Pons (tissue), 1 donor: ENCODE data around the gene GPC3.
"Not testable (repeated sequence)": the region's sequence is repeated elsewhere in the genome, so short reads cannot be mapped to it uniquely, and the experiment has no call there.

Source experiments
- DNase-seq: peaks from one replicate; pipeline ENCODE4 v3.0.0-alpha.2; 2016; ENCODE audit warnings: low spot score

Gene GPC3

GRCh38 chrX:133995759-133996158, 10.4 kb upstream of the GPC3 start:
- DNase-seq: no peak

DNA sequence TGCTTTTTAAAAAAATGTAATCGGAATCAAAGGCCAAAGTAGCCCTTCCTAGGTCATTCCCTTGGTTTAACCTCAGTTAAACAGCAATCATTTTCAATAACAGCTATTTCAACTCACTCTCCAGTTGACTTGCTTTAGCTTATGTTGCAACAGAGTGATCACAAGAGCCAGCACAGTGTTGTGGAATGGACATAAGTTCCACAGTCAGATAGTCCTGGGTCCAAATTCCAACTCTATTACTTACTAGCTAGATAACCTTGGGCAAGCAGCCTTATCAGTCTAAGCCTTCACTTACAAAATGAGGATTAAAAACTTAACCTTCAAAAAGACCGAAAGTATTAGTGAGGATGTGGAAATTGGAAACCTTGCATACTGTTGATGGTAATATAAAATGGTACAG, 9.2 kb upstream of the GPC3 start:
- no peak for DNase-seq

DNA sequence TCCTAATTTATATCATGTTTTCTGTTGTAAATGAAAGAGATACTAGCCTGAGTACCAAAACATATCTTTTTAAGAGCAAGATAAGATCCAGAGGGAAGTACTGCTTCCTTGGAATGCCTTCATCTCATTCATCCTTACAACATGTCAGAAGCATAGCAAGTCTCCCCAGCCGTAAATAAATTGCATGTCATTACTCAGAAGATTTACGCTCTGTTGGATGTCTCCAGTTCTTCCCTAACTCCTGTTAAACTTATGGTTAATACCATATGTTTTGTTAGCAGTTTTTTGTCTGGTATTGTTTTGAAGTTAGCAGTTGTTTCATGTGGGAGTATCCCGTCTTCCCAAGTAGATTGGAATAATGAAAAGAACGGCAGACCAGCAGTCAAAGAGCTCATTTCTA, 7.5 kb upstream of the GPC3 start:
- no peak for DNase-seq

- no peak for DNase-seq
Measured at GRCh38 chrX:133991814-133992213, 6.4 kb upstream of the GPC3 start.

DNA sequence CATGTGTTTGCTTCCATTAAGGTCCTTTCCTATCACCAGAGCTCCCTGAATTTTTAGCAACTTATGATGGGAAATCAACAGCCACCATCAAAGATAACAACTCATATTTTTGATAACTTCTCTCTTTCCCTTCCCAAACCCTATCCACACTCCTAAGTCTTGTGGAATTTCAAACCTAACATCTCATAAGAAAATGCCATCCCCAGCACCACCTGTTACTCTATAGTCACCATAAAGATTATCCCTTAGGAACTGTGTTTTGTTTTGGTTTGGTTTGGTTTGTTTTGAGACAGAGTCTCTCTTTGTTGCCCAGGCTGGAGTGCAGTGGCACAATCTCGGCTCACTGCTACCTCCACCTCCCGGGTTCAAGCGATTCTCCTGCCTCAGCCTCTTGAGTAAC, 5.7 kb upstream of the GPC3 start:
- DNase-seq: not testable (repeated sequence)

DNA sequence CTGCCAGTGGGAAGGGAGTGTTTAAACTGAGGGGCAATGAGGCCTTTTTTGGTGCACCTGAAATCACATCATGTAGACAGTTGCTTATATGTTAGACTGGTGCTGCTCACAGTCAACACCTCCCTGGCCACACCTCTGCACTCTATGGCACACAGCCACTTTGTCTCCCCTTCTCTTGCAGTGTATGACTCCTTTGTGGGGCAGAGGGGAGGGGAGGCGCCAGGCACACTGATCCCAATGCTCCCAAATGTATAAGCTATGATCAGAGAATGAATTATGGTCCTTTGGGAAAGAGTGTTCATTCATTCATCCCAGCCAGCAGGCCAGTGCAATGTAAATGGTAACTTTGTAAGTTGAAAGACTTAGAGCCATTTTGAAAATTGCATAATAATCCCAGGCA, 4.6 kb upstream of the GPC3 start:
- DNase-seq: no peak

- DNase-seq: no peak
Measured at GRCh38 chrX:133989490-133989889, 4.1 kb upstream of the GPC3 start.

DNA sequence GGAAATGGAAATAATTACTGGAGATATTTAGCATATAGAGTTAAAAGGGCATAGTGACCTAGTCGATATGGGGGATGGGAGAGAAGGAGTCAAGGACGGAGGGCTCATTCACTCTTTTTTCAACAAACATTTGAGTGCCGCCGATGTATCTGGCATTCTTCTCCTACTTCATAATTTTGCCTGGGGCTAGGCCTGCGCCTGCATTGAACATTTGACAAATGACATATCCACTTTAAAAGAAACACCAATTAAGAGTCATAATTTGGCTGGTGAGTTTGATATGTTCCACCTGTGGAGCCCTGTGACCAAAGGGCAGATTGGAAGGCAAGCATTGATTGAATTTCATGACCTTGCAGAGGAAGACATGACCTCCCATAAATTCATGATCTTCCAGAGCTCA, 2.6 kb upstream of the GPC3 start:
- no peak for DNase-seq

GRCh38 chrX:133987188-133987587, 1.8 kb upstream of the GPC3 start:
- no peak for DNase-seq

- DNase-seq: no peak
Measured at GRCh38 chrX:133985967-133986683, 731 bp upstream of the GPC3 start.

GRCh38 chrX:133984857-133985163, 584 bp downstream of the GPC3 start:
- DNase-seq: no peak

DNA sequence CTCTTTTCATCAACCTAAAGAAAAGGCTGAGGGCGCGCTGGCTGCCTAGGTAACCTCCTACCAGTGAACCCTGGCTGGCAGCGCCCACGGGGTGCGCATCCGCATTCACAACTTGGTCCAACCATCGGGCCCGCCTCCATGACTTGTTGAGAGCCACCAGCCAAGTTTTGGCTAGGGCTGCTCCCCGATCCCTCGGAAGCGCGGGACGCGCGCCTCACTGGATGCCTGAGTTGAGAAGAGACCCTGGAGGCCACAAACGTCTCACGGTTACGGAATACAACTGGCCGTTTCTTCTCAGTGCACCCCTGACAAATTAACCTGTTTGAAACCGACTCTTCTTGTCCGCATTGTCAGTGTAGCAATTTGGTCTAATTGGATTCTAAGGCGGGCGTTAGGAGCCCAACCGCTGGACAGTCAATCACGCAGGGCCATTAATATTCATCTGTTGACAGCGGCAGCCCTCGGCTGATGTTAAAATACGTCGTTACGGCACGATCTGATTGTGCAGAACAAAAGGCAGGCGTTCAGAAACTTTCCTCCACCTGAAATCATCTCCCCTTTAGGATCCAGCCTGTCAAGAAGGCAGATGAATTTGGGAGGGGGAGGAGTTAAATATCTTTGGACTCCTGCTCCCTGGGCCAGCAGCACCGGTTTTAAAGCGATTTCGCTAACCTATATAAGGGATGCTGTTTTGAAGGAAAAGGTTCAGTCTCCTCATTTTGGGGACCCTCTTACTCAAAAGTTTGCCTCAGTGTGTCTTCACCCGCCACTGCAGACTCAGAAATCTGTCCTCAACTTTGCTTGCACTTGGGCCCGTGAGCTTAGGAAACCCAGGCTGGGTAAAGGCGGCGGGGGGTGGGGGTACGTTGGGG, 1.2 kb downstream of the GPC3 start:
- no peak for DNase-seq

DNA sequence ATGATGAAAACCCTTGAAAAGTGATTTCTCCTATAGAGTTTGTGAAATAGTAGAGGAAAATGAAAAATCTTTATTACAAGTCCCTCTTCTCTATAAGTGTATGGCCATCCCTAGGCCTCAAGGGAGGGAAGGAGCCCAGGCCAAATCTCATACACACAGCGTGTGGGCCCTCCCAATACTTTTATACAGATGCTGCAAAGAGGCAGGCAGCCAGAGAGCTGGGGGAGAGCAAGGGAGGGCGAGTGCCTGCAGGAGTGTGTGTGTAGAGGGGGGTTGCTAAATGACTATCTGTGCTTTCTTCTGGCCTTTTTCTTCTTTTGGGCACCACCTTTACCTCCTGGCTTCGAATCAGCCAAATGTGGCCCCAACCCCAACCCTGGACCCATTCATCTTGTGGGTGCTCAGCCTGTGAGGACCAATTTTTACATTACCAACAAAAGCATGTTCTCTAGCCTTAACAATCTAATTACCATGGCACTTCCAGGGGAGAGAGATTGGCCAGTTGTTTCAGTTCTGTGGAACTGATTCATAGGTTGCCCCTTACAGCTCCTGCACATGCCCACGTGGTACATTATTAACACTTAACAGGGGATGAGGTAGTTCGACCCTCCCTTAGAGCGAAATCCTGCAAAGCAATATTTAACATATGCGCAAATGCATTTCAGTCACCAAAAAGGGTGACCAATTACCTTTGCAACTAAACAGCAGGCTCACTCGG, 2.0 kb downstream of the GPC3 start:
- no peak for DNase-seq

- DNase-seq: no peak
Measured at GRCh38 chrX:133981924-133982323, 3.5 kb downstream of the GPC3 start.

DNA sequence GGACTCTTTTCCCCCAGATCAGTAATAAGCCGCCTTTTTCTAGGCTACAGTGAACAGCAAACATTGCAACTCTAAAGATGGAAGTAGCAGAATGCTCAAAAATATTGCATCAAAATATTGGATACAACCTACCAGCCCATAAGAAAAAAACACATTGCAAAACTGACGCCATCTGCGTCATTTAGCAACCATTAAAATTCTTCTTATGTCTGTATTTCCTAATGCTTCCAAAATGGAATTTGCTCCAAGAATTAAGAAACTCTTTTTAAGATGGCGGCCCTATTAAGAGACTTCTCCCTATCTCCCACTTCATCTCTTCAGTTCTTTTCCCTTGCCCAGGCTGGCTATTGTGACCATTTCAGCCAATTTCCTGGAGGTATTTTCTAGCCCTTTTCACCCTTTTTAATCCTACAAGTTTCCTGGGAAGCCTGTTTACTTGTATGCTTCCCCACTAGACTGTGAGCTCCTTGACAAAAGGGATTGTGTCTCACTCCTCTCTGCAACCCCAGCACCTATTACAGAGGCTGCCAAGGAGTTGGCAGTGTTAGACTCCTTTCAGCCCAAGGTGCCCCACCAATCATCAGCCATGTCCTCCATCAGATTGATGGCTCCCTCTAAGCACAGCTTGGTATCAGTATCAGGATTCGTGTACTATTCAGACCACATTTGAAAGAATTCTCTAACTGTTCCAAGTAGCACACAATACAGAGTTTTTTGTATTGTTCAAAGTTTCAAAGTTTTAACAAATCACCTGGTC, 4.4 kb downstream of the GPC3 start:
- no peak for DNase-seq

GRCh38 chrX:133980406-133980805, 5.0 kb downstream of the GPC3 start:
- no peak for DNase-seq

DNA sequence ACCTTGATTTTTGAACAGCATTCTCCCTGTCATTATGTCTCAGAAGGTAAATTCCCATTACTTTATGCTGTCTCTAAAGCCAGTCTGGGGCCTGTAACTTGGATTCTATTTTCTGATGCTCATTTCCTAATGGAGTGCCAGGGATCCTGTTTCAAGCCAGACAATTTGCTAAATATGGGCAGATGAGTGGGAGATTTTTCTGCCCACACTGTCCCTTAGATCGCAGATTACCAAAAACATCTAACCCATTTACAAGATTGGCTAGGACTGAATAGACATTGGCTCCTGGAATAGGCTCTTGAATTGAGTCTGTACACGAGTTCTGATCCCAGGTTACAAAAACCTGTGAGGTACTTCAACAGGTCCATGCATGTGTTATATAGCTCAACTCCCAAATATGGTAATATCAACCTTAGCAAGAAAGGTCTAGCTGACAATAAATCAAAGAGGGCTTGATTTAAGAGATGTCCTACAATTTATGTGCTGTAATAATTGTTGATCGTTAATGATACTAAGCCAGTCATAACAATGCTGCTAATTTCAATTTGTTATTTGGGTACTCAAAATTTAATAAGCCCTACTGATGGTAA, 5.7 kb downstream of the GPC3 start:
- DNase-seq: no peak

- DNase-seq: no peak
Measured at GRCh38 chrX:133973704-133974103, 11.7 kb downstream of the GPC3 start.

DNA sequence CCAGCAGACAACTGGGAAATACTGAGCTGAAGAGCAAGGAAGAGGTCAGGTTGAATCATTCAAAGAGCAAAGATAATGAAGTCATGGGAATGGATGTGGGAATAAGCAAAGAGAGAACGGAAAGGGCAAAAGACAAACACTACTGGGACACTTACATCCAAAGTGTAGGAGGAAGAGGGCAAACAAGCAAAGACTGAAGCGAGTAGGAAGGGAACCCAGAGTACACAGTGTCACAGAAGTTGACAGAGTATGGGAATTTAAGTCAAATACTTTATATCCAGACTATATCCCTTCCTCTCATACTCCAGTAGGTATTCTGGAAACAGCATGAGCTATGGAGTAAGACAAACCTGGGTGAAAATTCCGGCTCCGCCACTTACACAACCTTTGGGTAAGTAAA, 12.5 kb downstream of the GPC3 start:
- DNase-seq: no peak

DNA sequence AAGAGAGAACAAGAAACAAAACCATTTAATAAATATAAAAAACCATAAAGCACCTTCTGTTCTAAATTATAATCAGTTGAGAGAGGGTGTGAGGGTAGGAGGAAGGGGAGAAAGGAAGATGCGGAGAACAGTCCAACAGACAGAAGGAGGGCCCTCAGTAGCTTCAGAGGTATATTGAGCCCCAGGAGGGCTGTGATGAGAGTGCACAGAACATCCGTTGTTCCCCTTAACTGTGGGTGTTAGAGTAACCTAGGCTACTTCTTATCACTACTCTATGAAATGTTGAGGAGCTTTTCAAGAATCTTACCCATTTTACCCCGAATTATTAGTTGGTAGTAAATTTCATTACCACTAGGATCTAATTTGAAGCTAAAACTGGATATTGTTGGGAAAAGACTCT, 13.8 kb downstream of the GPC3 start:
- DNase-seq: no peak

DNA sequence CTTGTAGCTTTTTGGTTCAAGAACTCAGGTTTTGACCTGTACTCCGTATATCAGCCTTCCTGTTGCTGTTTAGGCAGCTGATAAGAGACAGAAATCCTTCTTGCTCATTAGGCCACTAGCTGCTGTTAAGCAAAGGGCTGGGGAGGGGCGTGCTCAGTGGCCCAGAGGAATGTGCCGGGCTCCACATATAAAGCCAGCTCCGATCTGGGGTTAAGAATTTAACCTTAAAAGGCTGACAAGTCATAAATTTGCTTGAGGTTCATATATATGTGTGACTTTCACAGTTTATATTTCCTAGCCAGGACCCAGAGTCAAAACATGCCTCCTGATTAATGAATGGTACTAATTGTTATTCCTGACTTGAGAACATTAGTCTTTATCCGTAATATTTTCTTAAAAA, 15.3 kb downstream of the GPC3 start:
- DNase-seq: no peak

DNA sequence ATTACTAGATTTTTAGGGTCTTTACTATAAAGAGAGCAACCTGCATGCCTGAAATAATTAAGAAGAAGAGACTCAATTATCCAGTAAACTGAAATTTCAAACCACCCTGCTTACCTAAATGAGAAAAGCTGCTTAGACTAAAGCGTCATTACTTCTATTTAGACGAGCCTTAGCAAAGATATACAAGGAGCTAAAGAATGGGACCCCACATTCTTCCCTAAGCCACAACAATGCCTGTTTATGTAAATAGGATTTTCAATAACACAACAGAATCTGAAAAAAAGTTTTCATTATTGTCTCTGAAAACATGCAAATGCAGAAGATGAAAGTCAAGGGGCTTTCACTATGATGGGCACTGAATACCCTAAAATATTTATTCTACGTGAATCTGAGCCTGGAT, 16.2 kb downstream of the GPC3 start:
- DNase-seq: no peak
